ENCODE results near the gene FOSL1. TPM values are rescaled to one million over a fixed set of nuclear protein-coding genes. Genes with fewer than 3 reads are reported as not detected.

The FOSL1 gene
- total RNA-seq, 3 donors from 2014 or later (not counting 1 experiment from before 2014, with no cell fraction given), result 3.4 to 9.0 (median 6.8) TPM

DNA sequence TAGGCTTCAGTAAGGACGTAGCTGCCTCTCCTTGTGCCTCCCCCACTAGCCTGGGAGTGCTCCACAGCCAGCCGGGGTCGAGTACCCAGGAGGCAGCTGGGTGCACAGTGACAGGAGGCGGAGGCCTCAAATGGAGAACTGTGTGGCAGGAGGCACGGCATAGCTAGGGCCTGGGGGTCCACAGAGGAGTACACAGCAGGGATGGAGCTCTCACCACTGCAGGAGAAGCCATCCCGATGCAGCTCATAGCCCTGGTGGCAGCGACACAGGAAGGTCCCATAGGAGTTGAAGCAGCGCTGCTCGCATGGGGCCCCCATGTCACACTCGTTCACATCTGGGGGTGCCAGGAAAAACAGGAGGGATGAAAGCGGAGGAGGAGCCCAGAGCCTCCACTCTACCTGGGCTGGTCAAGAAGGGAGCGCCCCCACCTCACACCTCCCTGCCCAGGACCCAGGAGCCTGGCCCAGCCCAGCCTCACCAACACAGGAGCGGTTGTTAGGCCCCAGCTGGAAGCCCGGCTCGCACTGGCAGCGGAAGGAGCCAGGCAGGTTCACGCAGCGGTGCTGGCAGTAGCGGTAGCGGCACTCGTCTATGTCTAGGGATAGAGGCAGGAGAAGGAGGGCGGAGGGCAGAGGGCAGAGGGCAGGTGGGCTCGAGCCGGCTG, 30.4 kb downstream of the FOSL1 start:
- WGBS (ENCODE audit: insufficient coverage), result 86% methylated on average over 24 of the region's 24 CpGs
- Histone ChIP-seq H3K4me1 (ENCODE audit: control insufficient read depth, insufficient read depth, low read length) (peaks cover 36% of the 10 kb centered on the region), H3K9me3 (ENCODE audit: control insufficient read depth, insufficient read depth, low read length) (no peaks in the 10 kb centered on the region), H3K27ac (ENCODE audit: low read length) (no peak overlapping the region), H3K4me3 (ENCODE audit: low read length) (no peak overlapping the region), H3K27me3 (ENCODE audit: control insufficient read depth, insufficient read depth, low read length) (no peaks in the 10 kb centered on the region), H3K36me3 (ENCODE audit: control insufficient read depth, insufficient read depth, low read length) (peaks cover 19% of the 10 kb centered on the region)
- TF ChIP-seq CTCF (IDR thresholded peaks at IDR 0.05), result no peak
- Mint-ChIP-seq H3K9me3 (no peaks in the 10 kb centered on the region), H3K27me3 (ENCODE audit: low read depth in 2 of 2) (no peaks in the 10 kb centered on the region), H3K4me3 (peak overlapping the region; percentile 13), H3K27ac (no peak overlapping the region), H3K4me1 (peaks cover 24 to 34% of the 10 kb centered on the region in 2 donors), H3K36me3 (no peaks in the 10 kb centered on the region)
- ATAC-seq (no peak), DNase-seq (no peak)
- intact Hi-C loops (cut with micrococcal nuclease), result no loop called here

DNA sequence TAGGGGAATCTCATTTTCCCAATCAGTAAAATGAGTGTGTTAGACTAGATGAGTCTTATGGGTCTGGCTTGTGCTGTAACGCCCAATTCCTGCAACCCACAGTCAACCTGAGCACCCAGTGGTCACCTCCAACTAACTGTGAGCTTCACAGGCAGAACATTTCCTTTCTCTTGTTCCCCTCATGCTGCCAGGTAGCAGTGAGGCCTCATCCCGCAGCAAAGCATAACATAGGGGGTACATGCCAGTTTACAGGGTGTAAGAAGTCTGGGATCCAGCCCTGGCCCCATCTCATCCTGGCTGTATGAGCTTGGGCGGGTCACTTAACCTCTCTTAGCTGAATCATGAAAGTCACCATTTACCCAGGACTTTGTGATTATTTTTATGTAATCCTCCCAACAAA, 31.3 kb downstream of the FOSL1 start:
- intact Hi-C loops (cut with micrococcal nuclease), result no loop called here
- Mint-ChIP-seq H3K9me3 (no peaks in the 10 kb centered on the region), H3K27me3 (ENCODE audit: low read depth in 2 of 2) (no peaks in the 10 kb centered on the region), H3K36me3 (no peaks in the 10 kb centered on the region), H3K27ac (no peak overlapping the region), H3K4me3 (no peak overlapping the region), H3K4me1 (peaks cover 24 to 34% of the 10 kb centered on the region in 2 donors)
- Histone ChIP-seq H3K36me3 (ENCODE audit: control insufficient read depth, insufficient read depth, low read length) (peaks cover 28% of the 10 kb centered on the region), H3K4me3 (ENCODE audit: low read length) (no peak overlapping the region), H3K4me1 (ENCODE audit: control insufficient read depth, insufficient read depth, low read length) (peaks cover 30% of the 10 kb centered on the region), H3K9me3 (ENCODE audit: control insufficient read depth, insufficient read depth, low read length) (no peaks in the 10 kb centered on the region), H3K27ac (ENCODE audit: low read length) (no peak overlapping the region), H3K27me3 (ENCODE audit: control insufficient read depth, insufficient read depth, low read length) (no peaks in the 10 kb centered on the region)
- DNase-seq, result no peak
- WGBS (ENCODE audit: insufficient coverage), result 100% methylated on average over 2 of the region's 3 CpGs
- ATAC-seq, result no peak
- TF ChIP-seq CTCF (IDR thresholded peaks at IDR 0.05), result no peak

DNA sequence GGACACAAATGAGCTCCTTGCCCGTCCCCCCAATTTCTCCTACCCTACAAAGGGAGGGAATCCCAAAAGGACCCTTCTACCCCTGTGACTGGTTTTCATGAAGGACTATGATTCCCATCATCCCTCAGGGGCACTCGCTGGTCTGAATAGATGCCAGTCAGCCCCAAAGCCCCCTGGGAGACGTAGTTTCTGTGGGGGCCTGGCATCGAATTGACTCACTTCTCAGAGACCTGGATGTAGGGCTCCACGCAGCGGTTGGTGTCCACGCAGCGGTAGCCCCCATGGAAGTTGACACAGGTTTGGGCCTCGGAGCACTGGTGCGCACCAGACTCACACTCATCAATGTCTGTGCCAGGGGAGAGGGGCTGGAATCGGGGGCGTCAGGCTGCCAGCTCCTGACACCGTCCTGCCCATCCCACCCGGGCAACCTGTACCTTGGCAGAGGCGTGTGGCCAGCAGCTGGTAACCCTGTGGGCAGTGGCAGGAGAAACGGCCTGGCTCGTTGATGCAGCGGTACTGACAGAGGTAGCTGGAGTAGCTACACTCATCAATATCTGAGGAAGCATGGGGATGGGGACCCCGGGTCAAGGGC, 32.0 kb downstream of the FOSL1 start:
- H3K4me1 Mint-ChIP-seq, result peaks cover 17 to 31% of the 10 kb centered on the region in 2 donors
- H3K27me3 Mint-ChIP-seq (ENCODE audit: low read depth in 2 of 2), result no peaks in the 10 kb centered on the region
- Histone ChIP-seq H3K4me3 (ENCODE audit: low read length) (no peak overlapping the region), H3K27ac (ENCODE audit: low read length) (no peak overlapping the region), H3K9me3 (ENCODE audit: control insufficient read depth, insufficient read depth, low read length) (no peaks in the 10 kb centered on the region), H3K36me3 (ENCODE audit: control insufficient read depth, insufficient read depth, low read length) (peaks cover 35% of the 10 kb centered on the region), H3K27me3 (ENCODE audit: control insufficient read depth, insufficient read depth, low read length) (no peaks in the 10 kb centered on the region), H3K4me1 (ENCODE audit: control insufficient read depth, insufficient read depth, low read length) (peaks cover 25% of the 10 kb centered on the region)
- no peak overlapping the region for H3K27ac Mint-ChIP-seq
- peak in 2 of 3 donors; percentile 63 to 73 for ATAC-seq
- intact Hi-C loops (cut with micrococcal nuclease), result no loop called here
- H3K4me3 Mint-ChIP-seq, result no peak overlapping the region
- TF ChIP-seq CTCF (IDR thresholded peaks at IDR 0.05), result no peak
- no peaks in the 10 kb centered on the region for H3K36me3 Mint-ChIP-seq
- 95% methylated on average over 18 of the region's 19 CpGs for WGBS (ENCODE audit: insufficient coverage)
- H3K9me3 Mint-ChIP-seq, result no peaks in the 10 kb centered on the region
- peak in 1 of 2 donors; percentile 60 for DNase-seq
